Activated CD4-positive, alpha-beta T cell treated with anti-CD3 and anti-CD28 coated beads, Interleukin-2, amount 50 U/mL, for 16 hours (primary cell): Measurements from ENCODE around the gene TNNI3.

Experiments
- DNase-seq: peaks from one replicate; pipeline ENCODE4 v3.0.0-alpha.2; 2020

Gene TNNI3

GRCh38 chr19:55146078-55146704 lies 11.3 kb downstream of the TNNI3 start:
- peak; percentile 36 for DNase-seq

DNA sequence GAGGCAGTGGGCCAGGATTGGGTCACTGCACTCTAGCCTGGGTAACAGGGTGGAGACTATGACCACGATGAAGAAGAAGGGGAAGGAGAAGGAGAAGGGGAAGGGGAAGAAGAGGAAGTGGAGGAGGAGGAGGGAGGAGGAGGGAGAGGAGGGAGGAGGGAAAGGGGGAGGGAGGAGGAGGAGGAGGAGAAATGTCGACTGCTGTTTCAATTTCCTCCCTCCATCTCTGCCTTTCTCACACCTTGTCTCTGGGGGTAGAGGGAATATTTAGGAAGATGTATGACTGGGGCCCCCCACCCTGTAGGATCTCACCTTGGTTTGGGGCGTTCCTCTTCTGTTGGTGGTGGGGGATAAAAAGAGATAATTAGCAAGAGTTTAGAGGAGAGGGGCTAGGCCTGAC lies 12.3 kb downstream of the TNNI3 start:
- no peak for DNase-seq

GRCh38 chr19:55141696-55142095 lies 15.8 kb downstream of the TNNI3 start:
- no peak for DNase-seq

DNA sequence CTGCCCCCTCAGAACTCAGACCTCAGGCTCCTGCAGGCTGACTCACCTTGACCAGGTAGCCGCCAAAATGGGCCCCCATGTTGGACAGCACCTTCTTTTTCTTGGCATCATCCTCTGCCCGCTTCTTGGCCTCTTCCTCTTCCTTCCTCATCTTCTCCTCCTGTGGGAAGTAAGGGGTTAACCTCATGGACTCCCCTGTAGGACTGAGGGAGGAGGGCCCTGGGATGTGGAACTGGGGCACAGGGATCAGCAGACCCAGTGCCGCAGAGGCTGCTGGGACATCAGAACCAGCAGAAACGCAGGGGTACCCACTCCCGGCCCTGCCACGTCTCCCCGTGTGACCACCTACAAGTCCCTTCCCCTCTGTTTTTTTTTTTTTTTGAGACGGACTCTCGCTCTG lies 19.6 kb downstream of the TNNI3 start:
- DNase-seq: no peak

DNA sequence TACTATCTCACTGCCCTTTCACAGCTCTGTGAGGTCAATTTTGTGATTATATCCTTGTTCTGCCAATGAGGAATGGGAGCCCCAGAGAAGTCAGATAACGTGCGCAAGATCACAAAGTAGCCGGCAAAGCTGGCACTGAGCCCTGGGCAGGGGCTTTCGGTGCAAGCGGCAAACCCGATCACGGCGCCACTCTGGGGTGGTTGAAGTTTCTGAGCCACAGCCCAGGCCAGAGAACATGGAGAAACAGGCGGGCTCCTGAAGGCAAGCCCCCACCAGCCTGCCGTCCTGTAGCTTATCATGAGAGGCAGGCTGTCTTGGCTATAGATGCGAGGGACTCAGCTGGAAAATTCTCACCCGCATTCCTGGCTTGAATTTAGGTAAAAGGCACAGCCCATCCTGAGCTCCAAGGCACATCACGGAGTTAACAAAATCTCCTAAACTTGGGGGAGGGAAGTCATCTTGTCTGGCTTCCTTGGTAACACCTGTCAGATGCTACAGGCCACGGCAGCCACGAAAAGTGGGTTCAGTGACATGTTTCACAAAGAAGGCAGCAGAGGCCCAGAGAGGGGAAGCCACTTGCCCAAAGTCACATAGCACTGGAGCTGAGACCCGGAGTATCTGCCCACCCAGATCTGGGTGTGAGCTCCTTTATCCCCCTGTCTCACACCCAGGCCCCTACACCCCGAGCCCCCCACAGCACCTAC lies 21.0 kb downstream of the TNNI3 start:
- DNase-seq: no peak

- no peak for DNase-seq
Measured at GRCh38 chr19:55134736-55135135, 22.8 kb downstream of the TNNI3 start.

- DNase-seq: no peak
Measured at GRCh38 chr19:55133639-55134444, 23.7 kb downstream of the TNNI3 start.

- no peak for DNase-seq
Measured at GRCh38 chr19:55132453-55133129, 24.9 kb downstream of the TNNI3 start.

- DNase-seq: no peak
Measured at GRCh38 chr19:55131421-55131820, 26.1 kb downstream of the TNNI3 start.

DNA sequence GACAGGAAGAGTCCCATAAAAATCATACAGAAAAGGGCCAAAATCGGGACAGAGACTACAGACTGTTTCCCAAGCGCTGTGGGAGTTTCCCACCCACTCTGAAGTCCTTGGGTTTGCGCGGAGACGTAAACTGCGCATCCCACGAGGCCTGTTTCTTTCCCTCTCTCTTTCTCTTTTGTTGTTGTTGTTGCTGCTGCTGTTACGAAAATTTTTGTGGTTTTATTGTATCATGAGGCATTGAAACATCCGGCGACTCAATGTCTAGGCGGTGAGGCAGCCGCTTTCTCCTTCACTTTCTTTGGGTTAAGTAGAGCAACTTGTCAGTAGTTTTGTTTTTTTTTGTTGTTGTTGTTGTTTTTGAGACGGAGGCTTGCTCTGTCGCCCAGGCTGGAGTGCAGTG lies 38.5 kb downstream of the TNNI3 start:
- no peak for DNase-seq

- DNase-seq: peak; percentile 58
Measured at GRCh38 chr19:55118401-55118991, 39.0 kb downstream of the TNNI3 start.

DNA sequence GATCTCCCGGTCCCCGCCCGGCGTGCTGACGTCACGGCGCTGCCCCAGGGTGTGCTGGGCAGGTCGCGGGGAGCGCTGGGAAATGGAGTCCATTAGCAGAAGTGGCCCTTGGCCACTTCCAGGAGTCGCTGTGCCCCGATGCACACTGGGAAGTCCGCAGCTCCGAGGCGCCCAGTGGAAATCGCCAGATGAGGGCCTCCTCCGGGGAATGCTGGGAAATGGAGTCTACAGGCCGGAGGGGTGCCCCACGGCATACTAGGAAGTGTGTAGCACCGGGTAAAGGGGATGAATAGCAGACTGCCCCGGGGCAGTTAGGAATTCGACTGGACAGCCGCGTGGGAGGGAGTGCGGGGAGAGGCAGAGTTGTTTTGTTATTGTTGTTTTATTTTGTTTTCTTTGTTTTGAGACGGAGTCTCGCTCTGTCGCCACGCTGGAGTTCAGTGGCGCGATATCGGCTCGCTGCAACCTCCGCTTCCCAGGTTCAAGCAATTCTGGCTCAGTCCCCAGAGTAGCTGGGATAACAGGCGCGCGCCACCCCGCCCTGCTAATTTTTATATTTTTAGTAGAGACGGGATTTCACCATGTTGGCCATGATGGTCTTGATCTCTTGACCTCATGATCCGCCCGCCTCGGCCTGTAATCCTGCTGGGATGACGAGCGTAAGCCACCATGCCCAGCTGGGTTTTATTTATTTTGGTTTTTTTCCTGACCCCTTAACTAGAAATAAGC lies 39.7 kb downstream of the TNNI3 start:
- DNase-seq: peak; percentile 99

GRCh38 chr19:55116859-55117662 lies 40.5 kb downstream of the TNNI3 start, which contains the start of gene PPP1R12C:
Gene PPP1R12C (minus strand): TSS chr19:55117637. CDS start chr19:55117543, 94 bp downstream.
- DNase-seq: no peak

- peak; percentile 77 for DNase-seq
Measured at GRCh38 chr19:55116232-55116858, 41.2 kb downstream of the TNNI3 start.

- no peak for DNase-seq
Measured at GRCh38 chr19:55115446-55116065, 42.0 kb downstream of the TNNI3 start.

GRCh38 chr19:55114566-55115145 lies 42.9 kb downstream of the TNNI3 start:
- DNase-seq: no peak

DNA sequence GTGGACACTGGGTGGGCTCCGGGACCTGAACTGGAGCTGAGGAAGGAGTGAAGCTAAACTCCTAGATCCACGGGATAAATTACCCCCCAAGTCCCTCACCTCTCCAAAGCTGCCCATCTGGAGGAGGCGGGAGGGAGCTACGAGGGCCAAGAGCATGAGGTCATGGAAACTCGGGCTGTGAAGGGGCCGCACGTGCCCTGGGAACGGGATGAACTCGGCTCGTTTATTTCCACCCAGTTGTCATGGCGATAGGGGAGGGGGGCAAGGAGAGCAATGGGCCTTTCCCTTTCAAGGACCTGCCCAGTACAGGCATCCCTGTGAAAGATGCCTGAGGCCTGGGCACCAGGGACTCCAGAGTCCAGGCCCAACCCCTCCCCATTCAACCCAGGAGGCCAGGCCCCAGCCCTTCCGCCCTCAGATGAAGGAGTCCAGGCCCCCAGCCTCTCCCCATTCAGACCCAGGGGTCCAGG lies 43.9 kb downstream of the TNNI3 start:
- DNase-seq: no peak

- no peak for DNase-seq
Measured at GRCh38 chr19:55112777-55113569, 44.6 kb downstream of the TNNI3 start.

DNA sequence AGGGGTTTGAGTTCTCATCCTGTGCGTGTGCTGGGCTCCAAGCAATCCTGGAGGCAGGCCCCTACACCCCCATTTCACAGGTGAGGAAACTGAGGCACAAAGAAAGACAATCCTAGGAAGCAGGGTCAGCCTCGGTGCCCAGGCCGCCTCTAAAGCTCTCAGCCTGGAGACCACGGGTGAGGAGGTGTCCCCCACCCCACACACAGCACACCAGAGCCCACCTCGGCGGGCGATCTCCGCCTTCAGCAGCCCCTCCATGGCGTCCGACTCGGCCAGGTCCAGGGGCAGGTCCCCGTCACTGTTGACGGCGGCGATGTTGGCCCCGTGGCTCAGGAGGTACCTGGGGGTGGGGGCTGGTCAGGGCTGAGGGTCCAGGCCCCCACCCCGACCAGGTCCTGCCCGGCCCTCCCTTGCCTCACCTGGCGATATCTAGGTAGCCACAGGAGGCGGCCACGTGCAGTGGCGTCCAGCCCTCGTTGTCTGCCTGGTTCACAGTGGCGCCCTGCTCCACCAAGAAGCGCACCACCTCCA lies 45.2 kb downstream of the TNNI3 start:
- no peak for DNase-seq
